ENCODE measurements around the gene CALML5.
A peak's percentile ranks its signal among the peaks of the same experiment; 100 is the strongest.

Gene CALML5

DNA sequence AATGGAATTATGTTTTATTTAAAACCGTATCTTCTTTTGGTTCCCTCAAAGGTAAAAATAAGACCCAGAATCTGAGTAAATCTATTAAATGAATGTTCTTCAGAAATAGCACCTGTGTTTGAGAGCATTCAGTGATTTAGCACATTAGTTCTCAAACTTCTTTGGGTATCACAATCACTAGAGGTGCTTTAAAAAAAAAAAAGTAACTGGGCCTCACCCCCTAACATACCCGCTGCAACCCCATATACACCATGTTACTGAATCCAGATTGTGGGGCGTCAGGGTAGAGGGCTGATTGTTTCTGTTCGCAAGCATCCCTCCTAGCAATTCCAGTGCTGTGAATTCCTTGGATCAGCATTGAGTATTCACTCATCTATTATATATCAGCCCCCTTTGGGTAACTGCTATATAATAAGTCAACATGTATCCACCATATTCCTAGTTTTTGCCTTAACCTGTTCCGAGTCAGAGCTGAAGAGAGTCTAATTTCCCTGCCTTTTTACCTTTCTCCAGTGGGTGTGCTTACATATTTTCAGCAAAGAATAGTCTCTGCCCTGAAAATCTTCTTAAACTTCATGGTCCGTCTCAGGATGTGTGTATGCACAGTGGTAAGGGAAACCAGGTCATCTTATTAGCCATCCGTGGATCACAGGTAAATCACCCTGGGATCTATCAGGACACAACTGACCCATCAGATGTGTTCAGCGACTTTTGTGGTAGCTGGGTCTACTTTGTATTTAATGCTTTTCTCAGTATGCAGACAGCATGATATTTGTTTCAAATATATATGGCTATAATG lies 40.2 kb downstream of the CALML5 start:
- Histone ChIP-seq H3K4me1 (peaks cover 0 to 35% (median 10%) of the 10 kb centered on the region in 4 donors), H3K27me3 (no peaks in the 10 kb centered on the region), H3K4me3 (no peak overlapping the region), H3K27ac (no peak overlapping the region), H3K9me3 (no peaks in the 10 kb centered on the region), H3K36me3 (peaks cover 61 to 71% (median 66%) of the 10 kb centered on the region in 3 donors)
- DNase-seq: no peak
- intact Hi-C loops (cut with DNase I; ENCODE audit: low total_unique reads): no loop called here
- TF ChIP-seq, protein P1, sequence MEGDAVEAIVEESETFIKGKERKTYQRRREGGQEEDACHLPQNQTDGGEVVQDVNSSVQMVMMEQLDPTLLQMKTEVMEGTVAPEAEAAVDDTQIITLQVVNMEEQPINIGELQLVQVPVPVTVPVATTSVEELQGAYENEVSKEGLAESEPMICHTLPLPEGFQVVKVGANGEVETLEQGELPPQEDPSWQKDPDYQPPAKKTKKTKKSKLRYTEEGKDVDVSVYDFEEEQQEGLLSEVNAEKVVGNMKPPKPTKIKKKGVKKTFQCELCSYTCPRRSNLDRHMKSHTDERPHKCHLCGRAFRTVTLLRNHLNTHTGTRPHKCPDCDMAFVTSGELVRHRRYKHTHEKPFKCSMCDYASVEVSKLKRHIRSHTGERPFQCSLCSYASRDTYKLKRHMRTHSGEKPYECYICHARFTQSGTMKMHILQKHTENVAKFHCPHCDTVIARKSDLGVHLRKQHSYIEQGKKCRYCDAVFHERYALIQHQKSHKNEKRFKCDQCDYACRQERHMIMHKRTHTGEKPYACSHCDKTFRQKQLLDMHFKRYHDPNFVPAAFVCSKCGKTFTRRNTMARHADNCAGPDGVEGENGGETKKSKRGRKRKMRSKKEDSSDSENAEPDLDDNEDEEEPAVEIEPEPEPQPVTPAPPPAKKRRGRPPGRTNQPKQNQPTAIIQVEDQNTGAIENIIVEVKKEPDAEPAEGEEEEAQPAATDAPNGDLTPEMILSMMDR (IDR thresholded peaks at IDR 0.05): no peak

DNA sequence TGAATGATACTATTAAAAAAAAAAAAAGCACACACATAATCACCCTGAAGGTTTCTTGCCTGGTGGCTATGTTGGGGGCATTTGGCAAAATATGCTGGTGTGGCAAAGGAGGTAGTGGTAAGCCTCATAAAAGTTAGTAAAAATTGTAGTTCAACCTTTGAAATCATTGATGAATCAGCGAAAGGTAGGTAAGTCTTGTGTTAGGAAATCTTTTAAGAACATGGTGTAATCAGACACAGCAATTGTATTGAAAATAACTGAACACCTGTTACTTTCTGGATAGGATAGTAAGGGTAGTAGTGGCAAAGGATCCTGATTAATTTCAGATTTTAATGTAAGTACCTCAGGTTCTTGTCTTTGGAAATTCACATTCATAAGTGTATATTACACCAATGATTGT lies 40.9 kb downstream of the CALML5 start:
- no peak for DNase-seq
- TF ChIP-seq, protein P1 (IDR thresholded peaks at IDR 0.05): no peak
- Histone ChIP-seq H3K36me3 (peaks cover 68 to 78% (median 73%) of the 10 kb centered on the region in 3 donors), H3K27ac (no peak overlapping the region), H3K27me3 (no peaks in the 10 kb centered on the region), H3K4me3 (no peak overlapping the region), H3K4me1 (peaks cover 0 to 42% (median 16%) of the 10 kb centered on the region in 4 donors), H3K9me3 (no peaks in the 10 kb centered on the region)
- intact Hi-C loops (cut with DNase I; ENCODE audit: low total_unique reads): no loop called here

DNA sequence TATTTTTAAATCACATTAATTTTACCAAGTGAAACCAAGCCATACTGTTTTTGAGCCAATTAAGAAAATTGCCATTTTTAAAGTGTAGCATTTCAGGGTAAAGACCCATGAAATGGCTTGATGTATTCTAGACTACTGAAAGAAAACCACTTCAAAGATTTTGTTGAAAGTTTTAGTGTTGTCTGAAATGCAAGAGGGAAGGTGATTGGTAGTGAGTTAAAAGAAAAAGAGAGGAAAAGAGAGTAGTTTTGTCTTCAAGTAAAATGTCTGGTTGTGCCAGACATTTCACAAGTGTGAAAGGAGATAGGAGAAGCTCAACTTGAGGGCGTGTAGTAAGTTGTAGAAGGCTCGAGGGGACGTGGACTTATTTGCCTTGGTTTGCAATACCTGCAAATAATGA lies 41.6 kb downstream of the CALML5 start:
- intact Hi-C loops (cut with DNase I; ENCODE audit: low total_unique reads): no loop called here
- no peak overlapping the region for H3K4me3 ChIP-seq
- no peaks in the 10 kb centered on the region for H3K9me3 ChIP-seq
- no peaks in the 10 kb centered on the region for H3K27me3 ChIP-seq
- no peak overlapping the region for H3K27ac ChIP-seq
- H3K4me1 ChIP-seq: peaks cover 0 to 48% (median 16%) of the 10 kb centered on the region in 4 donors
- DNase-seq: no peak
- TF ChIP-seq, protein P1 (IDR thresholded peaks at IDR 0.05): no peak
- H3K36me3 ChIP-seq: peaks cover 75 to 85% (median 80%) of the 10 kb centered on the region in 3 donors

DNA sequence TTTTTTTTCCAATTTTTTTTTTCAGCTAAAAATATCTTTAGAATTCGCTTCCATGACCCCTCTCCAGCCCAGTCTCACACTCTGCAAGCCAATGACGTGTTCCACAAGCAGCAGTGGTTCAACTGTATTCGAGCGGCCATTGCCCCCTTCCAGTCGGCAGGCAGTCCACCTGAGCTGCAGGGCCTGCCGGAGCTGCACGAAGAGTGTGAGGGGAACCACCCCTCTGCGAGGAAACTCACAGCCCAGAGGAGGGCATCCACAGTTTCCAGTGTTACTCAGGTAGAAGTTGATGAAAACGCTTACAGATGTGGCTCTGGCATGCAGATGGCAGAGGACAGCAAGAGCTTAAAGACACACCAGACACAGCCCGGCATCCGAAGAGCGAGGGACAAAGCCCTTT lies 42.8 kb downstream of the CALML5 start:
- H3K27ac ChIP-seq: peak overlapping the region in 1 of 2 donors; percentile 20
- DNase-seq: peak in 1 of 2 donors; percentile 53
- no peaks in the 10 kb centered on the region for H3K27me3 ChIP-seq
- H3K4me1 ChIP-seq: peaks cover 0 to 48% (median 16%) of the 10 kb centered on the region in 4 donors
- H3K9me3 ChIP-seq: no peaks in the 10 kb centered on the region
- intact Hi-C loops (cut with DNase I; ENCODE audit: low total_unique reads): no loop called here
- TF ChIP-seq, protein P1 (IDR thresholded peaks at IDR 0.05): no peak
- H3K4me3 ChIP-seq: no peak overlapping the region
- H3K36me3 ChIP-seq: peaks cover 83 to 95% (median 86%) of the 10 kb centered on the region in 3 donors

DNA sequence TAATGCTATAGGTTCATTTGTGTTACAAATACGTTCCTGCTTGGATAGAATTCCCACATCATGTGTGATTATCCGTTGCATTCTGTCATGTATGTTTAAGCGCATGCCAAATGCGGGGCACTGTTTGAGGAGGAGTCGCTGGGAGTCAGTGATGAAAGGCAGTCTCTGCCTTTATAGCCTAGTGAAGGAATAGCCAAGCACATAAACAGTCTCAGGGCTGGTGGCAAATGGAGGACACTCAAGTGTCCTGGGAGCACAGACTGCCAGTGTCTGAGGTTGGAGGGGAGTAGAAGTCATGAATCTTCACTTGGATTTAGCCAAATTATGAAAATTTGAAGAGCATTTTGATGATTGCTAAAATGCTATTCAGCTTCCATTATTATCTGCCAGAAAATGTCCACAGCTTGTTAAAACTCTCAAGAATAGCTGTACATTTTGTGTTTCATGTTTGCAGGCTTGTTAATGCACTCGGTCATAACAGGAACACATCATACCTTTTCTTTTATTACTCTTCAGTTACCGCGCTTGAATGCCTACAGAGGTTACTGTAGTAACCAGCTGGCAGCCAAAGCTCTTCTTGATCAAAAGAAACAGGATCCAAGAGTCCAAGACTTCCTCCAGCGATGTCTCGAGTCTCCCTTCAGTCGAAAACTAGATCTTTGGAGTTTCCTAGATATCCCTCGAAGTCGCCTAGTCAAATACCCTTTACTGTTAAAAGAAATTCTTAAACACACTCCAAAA lies 45.5 kb downstream of the CALML5 start:
- H3K4me1 ChIP-seq: peaks cover 0 to 57% (median 16%) of the 10 kb centered on the region in 4 donors
- no peak overlapping the region for H3K4me3 ChIP-seq
- intact Hi-C loops (cut with DNase I; ENCODE audit: low total_unique reads): no loop called here
- DNase-seq: no peak
- H3K27me3 ChIP-seq: no peaks in the 10 kb centered on the region
- peaks cover 67 to 71% (median 68%) of the 10 kb centered on the region in 3 donors for H3K36me3 ChIP-seq
- no peaks in the 10 kb centered on the region for H3K9me3 ChIP-seq
- peak overlapping the region in 1 of 2 donors; percentile 26 for H3K27ac ChIP-seq
- TF ChIP-seq, protein P1 (IDR thresholded peaks at IDR 0.05): no peak
